CD4-positive, alpha-beta T cell treated with Interleukin-21 for 1 hour (primary cell): ENCODE measurements around the gene RPUSD3.
"Not testable (repeated sequence)": the region's sequence is repeated elsewhere in the genome, so short reads cannot be mapped to it uniquely, and the experiment has no call there.

Experiments used
- DNase-seq: peaks from one replicate; pipeline ENCODE4 v3.0.0-alpha.2; 2020

RPUSD3 gene

DNA sequence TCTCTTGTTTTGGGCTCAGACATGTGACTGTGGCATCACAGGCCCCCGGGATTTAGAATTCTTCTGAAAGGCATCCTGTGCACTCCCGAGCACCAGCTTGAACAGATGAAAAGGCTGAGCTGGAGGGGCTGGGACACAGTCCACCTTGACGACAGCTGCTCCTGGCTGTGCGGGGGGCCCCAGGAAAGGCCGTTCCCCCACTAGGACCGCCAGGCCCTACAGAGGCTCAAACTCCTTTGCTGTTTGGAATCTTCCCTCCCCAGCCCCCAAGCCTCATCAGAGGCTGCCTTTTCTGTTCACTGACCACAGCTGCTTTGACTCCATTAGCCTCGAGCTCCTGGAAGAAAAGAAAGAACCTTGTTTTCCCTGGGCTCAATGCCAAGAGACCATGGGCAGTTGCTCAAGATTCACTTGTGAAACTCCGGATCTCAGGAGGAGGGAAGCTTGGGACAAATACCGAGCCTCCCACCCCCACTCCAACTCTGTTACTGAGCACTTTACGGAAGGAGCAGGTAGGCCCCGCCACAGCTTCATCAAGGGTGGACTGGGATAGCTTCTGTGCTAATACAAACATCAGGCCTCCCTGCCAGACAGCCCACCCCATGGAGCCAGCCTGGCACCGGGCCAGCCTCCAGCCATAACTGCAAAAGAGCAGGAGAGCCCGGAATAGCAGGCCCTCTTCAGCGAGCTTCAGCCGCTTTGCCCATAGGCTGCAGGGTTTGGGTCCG is 20.6 kb upstream of the RPUSD3 start:
- no peak for DNase-seq

DNA sequence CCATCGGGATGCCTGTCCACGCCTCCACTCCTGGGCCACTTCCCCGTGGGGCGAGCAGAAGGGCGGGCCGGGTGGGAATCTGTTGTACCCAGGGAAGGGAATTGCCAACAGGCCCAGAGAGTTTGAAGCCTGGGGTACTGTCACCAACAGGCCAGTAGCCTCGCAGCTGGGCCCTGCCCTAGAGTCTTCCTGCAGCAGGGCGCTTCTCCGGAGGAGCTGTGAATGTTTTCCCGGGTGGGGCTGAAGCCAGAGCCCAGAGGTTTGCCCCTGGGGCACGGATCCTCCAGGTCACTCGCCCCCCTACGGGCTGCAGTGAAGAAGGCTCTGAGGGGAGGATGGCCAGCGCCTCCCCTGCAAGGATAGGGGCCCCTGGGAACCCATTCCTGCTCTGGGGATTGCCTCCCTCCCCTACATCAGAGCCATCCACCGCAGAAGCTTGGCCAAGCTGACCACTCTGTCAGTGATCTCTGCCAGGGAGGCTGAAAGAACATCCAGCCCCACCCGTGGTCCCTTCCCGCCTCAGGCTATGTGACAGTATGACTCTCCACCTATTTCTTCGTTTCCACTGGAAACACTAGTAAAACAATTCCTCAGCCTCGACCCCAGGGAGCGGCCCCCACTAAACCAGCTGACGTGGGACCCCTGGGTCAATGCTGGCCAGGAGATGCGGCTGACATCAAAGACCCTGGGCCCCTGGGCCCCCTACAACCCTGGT is 19.4 kb upstream of the RPUSD3 start:
- DNase-seq, result no peak

GRCh38 chr3:9862391-9863057 is 18.7 kb upstream of the RPUSD3 start:
- peak; percentile 22 for DNase-seq

GRCh38 chr3:9861626-9862130 is 17.9 kb upstream of the RPUSD3 start:
- DNase-seq, result no peak

DNA sequence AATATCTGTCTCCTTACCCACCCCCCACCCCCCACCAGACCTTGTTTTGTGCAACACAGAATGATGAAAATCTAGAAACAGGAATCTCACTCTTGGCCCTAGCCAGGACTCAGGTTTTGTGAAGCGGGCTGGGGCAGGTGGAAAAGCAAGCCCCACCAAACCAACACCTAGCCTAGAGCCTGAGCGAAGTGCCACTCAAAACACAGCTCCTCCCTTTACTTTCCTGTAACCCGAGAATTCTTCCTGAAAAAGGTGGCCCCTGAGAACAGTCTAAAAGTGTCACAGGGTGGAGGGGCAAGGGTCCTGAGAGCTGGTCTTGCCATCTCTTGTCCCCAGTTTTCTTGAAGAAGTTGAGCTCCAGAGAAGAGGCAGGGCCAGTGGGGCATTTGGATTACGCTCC is 17.4 kb upstream of the RPUSD3 start:
- DNase-seq, result no peak

GRCh38 chr3:9859530-9860025 is 15.8 kb upstream of the RPUSD3 start:
- no peak for DNase-seq

GRCh38 chr3:9855594-9855993 is 11.8 kb upstream of the RPUSD3 start:
- DNase-seq, result no peak

DNA sequence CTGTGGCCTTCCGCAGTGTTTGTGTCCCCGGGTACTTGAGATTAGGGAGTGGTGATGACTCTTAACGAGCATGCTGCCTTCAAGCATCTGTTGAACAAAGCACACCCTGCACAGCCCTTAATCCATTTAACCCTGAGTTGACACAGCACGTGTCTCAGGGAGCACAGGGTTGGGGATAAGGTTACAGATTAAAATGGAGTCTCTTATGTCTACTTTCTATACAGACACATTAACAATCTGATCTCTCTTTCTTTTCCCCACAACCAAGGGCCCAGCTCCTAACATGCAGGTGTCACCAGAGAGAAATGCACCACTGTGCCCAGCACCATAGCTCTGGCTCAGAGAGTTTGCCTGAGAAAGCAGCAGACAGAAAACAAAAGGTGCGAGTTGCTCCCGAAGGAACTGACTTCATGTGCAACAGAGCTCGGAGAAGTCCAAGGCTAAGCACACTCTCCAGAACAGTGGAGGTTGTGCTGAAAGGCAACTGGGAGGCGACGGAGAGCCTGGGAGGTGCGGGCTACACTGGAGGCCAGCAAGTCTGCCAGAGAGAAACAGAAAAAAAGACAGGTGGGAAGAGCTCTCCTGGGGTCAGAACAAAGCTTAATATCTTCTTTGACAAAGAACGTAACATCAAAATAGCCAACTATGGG is 10.6 kb upstream of the RPUSD3 start:
- not testable (repeated sequence) for DNase-seq

GRCh38 chr3:9852528-9852927 is 8.7 kb upstream of the RPUSD3 start:
- no peak for DNase-seq

GRCh38 chr3:9851926-9852325 is 8.1 kb upstream of the RPUSD3 start:
- not testable (repeated sequence) for DNase-seq

GRCh38 chr3:9851383-9851782 is 7.6 kb upstream of the RPUSD3 start:
- not testable (repeated sequence) for DNase-seq

- peak; percentile 63 for DNase-seq
Observed at GRCh38 chr3:9848860-9849259, 5.1 kb upstream of the RPUSD3 start.

- DNase-seq, result not testable (repeated sequence)
Observed at GRCh38 chr3:9847870-9848269, 4.1 kb upstream of the RPUSD3 start.

DNA sequence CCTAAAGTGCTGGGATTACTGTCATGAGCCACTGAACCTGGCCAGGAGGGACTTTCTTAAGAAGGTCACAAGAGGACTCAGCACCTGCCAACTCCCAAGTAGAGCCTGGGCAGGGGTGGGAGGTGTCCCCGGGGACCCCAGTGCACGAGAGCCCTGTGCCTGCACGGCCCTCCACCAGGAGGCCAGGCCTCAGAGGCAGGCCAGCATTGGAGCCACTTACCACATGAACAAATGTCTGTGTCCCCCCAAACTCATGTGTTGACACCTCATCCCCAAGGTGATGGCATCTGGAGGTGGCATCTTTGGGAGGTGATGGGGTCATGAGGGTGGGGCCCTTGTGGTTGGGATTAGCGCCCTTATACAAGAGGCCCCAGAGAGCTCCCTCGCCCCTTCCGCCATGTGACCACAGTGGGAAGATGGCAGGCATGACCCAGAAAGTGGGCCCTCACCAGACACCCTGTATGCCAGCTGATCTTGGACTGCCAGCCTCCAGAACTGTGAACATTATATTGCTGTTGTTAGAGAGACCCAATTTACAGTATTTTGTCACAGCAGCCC is 3.2 kb upstream of the RPUSD3 start:
- no peak for DNase-seq

DNA sequence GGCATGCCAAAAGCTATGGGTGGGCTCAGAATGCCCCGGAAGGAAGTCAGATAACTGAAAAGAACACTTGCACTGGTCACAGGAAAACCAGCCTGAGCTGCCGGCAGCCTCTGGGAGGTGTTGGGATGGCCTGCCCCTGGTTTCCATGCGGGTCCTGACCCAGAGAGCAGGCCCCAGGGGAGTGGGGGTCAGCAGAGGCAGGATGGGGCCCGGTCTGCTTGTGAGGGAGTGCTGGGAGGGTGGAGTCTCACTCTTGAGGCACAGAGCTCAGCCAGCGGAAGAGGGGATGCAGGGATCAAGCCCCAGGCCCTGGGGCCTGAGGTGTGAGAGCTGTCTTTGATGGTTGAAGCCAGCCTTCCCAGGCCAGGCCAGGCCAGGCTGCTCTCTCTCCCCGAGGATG is 2.4 kb upstream of the RPUSD3 start:
- no peak for DNase-seq

- no peak for DNase-seq
Observed at GRCh38 chr3:9841015-9841414, 2.8 kb downstream of the RPUSD3 start.

GRCh38 chr3:9838856-9839255 is 5.0 kb downstream of the RPUSD3 start:
- DNase-seq, result no peak

DNA sequence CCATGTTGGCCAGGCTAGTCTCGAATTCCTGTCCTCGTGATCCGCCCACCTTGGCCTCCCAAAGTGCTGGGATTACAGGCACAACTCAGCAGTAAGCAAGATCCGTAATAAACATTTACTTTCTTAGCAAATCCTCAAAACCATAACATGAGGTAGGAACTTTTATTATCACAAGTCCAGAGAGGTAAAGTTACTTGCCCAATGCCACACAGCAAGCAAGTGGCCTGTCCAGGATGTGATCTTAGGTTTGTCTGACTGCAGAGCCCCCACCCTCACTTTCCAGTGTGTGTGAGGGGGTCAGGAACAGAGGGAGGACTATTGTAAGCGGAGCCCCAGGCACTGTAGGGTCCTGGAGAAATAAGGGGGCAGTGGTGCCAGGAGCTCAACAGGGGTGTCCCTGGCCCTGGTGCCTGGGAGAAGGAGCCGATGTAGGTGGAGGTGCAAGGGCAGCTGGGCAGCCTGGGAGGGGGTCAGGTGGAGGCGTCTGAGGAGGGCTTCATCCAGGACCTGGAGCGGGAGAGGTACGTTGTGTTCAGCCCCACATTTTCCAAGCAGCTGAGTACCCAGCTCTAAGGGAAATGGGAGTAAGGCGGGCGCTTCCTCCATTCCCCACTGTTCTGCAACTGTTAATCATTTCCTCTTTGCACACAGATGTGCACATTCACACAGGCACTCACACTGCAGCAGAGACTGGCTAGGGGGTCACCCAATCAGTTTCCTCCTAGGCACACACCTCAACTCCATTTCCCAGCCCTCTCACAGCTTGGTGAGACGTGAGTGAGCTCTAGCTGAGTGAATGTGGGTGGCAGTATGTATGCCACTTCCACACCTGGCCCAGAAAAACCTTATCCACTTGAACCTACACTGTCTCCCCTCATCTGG is 5.9 kb downstream of the RPUSD3 start:
- DNase-seq, result no peak

DNA sequence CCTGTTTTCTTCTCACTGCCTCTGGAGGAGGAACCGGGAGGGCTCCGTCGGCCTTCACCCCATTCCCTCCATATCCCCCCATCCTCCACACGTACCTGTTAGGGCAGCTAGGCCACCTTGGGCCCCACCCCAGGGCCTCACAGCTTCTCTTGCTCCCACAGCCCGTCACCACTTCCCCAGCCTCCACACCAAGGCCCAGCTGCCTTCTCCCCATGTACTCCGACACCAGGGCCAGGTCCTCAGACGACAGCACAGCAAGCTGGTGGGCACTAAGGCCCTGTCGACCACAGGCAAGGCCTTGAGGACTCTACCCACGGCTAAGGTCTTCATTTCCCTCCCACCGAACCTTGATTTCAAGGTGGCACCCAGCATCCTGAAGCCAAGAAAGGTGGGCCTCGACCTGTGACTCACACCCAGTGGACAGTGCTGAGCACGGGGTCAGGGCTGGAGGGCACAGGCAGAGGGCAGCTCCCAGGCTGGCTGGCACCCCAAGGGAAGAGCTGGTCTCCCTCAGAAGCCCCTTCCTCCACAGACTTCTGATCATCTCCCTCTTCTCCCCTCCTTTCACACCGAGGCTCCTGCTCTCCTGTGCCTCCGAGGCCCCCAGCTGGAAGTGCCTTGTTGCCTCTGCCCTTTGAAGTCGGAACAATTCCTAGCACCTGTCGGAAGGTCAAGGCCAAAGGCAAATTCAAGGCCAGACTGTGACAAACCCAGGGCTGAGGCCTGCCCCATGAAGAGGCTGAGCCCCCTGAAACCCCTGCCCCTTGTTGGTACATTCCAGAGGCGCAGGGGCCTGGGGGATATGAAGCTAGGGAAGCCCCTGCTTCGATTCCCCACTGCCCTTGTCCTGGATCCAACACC is 9.1 kb downstream of the RPUSD3 start:
- DNase-seq, result no peak

DNA sequence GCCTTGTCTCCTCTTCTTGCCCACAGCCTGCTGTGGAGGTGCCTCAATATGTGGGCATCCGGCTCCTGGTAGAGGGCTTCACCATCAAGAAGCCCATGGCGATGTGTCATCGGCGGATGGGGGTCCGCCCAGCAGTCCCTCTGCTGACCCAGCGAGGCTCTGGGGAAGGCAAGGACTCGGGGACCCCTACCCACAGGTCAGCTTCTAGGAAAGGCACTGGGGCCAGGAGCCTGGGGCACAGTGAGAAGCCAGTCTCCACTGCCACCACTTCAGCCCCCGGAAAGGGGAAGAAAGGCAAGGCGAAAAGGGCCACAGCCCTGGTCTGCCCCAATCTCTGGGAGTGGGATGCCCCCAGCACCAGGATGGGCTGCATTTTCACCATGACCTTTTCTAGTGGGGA is 10.7 kb downstream of the RPUSD3 start:
- no peak for DNase-seq

GRCh38 chr3:9831253-9831652 is 12.6 kb downstream of the RPUSD3 start:
- no peak for DNase-seq
